ENCODE measurements around the gene LZTFL1.

Gene LZTFL1

DNA sequence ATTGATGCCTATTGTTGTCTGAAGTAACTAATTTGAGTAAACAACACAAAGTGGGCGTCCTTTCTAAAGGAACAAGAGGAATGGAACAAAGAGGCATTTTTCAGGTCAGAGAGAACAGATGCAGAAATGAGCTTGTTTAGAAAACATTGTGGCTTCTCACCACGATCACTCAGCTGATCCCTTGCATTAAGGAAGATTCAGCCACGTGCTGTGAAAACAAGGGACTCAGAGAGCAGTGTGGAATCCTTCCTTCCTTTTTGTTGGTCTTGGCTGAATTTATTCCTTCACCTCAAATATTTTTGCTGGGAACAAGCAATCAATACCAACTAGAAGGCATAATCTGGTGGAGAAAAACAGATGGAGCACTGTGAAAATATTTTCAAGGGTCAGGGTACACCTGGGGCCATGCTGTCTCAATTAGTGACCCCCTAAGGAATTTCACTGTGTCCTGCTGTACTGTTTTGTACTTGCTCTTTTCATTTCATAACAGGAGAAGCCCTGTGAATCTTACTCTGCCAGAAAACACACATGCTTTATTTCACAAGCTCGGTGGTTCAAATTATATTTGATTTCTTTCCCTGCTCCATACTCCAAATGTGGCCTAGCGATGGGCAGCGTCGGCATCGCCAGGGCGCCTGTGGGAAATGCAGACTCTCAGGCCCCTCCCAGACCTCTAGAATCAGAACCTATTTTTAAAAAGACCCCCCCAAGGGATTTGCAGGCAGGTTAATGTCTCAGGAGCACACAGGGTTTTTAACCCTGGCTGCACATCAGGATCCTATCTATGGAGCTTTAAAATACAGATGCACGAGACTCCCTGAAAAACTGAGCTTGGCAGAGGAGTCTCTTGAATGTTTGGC lies 34.0 kb downstream of the LZTFL1 start:
- H3K4me3 ChIP-seq (ENCODE audit: low read depth, low read length) = no peak overlapping the region
- TF ChIP-seq, protein P1, sequence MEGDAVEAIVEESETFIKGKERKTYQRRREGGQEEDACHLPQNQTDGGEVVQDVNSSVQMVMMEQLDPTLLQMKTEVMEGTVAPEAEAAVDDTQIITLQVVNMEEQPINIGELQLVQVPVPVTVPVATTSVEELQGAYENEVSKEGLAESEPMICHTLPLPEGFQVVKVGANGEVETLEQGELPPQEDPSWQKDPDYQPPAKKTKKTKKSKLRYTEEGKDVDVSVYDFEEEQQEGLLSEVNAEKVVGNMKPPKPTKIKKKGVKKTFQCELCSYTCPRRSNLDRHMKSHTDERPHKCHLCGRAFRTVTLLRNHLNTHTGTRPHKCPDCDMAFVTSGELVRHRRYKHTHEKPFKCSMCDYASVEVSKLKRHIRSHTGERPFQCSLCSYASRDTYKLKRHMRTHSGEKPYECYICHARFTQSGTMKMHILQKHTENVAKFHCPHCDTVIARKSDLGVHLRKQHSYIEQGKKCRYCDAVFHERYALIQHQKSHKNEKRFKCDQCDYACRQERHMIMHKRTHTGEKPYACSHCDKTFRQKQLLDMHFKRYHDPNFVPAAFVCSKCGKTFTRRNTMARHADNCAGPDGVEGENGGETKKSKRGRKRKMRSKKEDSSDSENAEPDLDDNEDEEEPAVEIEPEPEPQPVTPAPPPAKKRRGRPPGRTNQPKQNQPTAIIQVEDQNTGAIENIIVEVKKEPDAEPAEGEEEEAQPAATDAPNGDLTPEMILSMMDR (IDR thresholded peaks at IDR 0.05; ENCODE audit: low read depth, low read length) = no peak

DNA sequence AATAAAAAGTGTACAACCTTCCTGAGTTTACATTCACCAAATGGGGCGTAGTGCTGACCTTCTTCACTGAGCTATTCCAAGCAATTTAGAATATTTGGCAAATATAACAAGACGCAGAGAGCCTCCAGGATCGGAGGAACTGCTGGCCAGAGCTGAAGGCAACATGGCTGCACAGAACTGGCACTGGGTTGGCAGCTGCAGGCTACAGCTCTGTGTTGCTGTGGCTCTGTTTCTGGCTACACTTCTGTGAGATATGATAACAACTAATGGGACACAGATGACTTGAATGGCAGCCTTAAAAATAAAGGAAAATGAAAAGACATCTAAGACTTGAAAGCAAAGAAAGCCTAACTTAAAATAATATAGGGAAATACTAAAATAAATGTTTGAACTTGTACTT lies 34.8 kb downstream of the LZTFL1 start:
- TF ChIP-seq, protein P1 (IDR thresholded peaks at IDR 0.05; ENCODE audit: low read depth, low read length) = no peak
- no peak overlapping the region for H3K4me3 ChIP-seq (ENCODE audit: low read depth, low read length)

DNA sequence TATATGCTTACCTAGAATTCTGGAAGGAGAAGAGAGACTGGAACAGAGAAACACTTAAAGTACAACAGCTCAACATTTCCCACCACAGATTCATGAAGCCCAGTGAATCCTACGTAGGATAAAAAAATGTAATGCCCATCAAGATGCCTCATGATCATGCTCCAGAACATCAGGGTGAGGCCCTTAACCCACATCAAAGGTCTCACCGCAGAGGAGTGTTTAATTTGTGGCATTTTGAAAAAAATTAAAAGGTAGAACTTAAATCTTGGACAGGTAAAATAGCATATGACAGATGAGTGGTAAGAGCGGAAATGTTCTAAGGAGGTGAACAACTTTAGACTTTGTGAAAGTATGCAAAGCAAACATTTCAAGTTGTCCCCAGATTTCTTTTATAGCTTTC lies 35.8 kb downstream of the LZTFL1 start:
- TF ChIP-seq, protein P1 (IDR thresholded peaks at IDR 0.05; ENCODE audit: low read depth, low read length) = no peak

DNA sequence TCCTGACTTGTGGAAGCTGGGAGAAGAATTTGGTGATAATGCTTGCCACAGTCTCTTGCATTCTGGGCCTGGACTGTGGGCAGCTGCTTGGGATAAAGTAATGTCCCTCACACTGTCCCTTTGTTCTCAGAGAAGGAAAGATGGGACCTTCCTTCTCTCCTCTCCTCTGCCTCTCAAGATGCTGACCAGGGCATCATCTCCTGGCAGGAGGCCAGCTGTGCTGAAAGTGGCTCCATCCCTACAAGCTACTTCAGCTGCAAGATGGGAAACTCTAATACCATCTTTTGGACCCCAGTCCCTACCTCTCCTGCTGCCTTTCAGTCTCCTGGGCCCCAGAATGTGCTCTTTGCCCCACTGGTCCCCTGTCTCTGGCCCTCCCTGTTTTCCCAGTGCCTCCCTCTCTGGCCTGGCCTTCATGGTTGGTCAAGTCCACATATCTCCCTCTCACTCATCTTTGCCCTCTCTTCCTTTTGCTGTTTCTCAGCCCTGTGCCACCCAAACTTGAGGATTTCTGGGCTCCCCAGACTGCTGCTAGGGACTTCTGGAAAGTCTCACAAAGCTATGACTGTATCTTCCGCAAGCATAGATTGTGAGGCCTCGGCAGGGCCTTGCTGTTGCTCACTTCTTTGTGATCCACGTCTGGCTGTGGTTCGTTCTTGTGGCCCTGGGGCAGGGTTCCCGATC lies 38.5 kb downstream of the LZTFL1 start:
- TF ChIP-seq, protein P1 (IDR thresholded peaks at IDR 0.05; ENCODE audit: low read depth, low read length) = no peak
- H3K4me3 ChIP-seq (ENCODE audit: low read depth, low read length) = no peak overlapping the region

More for the DNA sequence above, 35.8 kb downstream of the LZTFL1 start:
- H3K4me3 ChIP-seq (ENCODE audit: low read depth, low read length) = no peak overlapping the region

DNA sequence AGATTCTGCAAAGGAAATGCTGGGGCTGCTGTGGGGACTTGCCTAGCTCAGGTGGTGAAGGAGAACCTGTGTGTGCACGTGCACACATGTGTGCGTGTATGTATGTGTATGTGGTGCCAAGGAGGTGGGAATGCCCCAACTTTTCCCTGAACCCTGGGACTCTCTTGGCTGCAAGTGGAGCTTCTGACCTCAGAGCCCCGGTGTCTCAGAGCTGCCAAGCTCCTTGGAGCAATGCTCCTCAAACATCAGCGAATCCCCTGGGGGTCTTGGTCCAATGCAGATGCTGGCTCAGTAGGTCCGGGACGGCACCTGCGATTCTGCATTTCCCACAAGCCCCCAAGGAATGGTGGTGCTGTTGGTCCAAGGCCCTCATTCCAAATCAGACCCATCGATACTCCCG lies 39.8 kb downstream of the LZTFL1 start:
- TF ChIP-seq, protein P1 (IDR thresholded peaks at IDR 0.05; ENCODE audit: low read depth, low read length) = no peak
- no peak overlapping the region for H3K4me3 ChIP-seq (ENCODE audit: low read depth, low read length)

DNA sequence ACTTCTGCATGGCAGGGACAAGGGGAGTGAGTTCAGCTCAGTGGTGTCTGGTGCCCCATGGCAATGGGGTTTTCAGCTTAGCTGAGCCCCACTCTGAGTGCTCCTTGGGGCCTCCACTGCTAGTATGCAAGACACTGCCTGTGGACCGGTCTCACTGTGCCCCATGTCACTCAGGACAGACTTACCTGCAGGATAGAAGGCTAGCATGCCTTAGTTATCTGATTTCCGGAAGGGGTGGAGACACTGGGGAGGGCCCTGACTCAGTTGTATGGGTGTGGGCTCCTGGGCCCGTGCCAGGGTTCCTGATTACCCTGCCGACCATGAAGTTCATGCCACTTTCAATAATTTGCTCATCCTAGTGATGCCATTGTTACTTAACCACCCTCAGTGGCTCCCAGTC lies 41.3 kb downstream of the LZTFL1 start:
- TF ChIP-seq, protein P1 (IDR thresholded peaks at IDR 0.05; ENCODE audit: low read depth, low read length) = no peak
- H3K4me3 ChIP-seq (ENCODE audit: low read depth, low read length) = no peak overlapping the region

DNA sequence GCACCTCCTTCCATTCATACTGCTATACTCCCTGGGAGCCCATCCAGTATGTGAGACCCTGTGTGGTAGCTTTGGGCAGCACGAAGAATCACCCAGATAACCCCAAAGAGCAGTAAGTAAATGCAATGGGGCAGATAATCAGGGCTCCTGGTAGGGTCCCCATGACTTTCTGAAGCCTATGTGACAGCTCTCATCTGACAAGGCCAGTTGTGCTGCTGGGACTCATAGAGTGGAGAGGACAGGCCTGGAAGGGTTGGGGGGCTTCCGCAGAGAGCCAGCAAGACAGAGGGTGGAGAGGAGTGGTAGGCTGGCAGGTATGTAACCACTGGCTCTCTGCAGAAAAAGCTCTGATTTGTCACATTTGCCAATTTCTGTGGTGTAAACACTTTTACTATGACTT lies 42.3 kb downstream of the LZTFL1 start:
- no peak overlapping the region for H3K4me3 ChIP-seq (ENCODE audit: low read depth, low read length)
- TF ChIP-seq, protein P1 (IDR thresholded peaks at IDR 0.05; ENCODE audit: low read depth, low read length) = no peak
